22Rv1 (cell line): ENCODE data around the gene PSD4.

Experiments used
- H3K27ac ChIP-seq: fragments of 450-650 bp; 2 replicates; pipeline ENCODE4 v1.5.1; 2017
- ZFX ChIP-seq: fragments of 450-650 bp; IDR thresholded peaks from 2 replicates; pipeline ENCODE4 v1.6.1; 2017; ENCODE audit warnings: antibody characterized with exemption, borderline replicate concordance
- TF ChIP-seq, protein P1 (sequence below): fragments of 450-650 bp; IDR thresholded peaks from 2 replicates; pipeline ENCODE4 v1.5.1; 2017; ENCODE audit warnings: mild to moderate bottlenecking

The PSD4 gene

GRCh38 chr2:113129519-113130078 is 44.2 kb upstream of the PSD4 start:
- TF ChIP-seq, protein P1, sequence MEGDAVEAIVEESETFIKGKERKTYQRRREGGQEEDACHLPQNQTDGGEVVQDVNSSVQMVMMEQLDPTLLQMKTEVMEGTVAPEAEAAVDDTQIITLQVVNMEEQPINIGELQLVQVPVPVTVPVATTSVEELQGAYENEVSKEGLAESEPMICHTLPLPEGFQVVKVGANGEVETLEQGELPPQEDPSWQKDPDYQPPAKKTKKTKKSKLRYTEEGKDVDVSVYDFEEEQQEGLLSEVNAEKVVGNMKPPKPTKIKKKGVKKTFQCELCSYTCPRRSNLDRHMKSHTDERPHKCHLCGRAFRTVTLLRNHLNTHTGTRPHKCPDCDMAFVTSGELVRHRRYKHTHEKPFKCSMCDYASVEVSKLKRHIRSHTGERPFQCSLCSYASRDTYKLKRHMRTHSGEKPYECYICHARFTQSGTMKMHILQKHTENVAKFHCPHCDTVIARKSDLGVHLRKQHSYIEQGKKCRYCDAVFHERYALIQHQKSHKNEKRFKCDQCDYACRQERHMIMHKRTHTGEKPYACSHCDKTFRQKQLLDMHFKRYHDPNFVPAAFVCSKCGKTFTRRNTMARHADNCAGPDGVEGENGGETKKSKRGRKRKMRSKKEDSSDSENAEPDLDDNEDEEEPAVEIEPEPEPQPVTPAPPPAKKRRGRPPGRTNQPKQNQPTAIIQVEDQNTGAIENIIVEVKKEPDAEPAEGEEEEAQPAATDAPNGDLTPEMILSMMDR: no peak
- no peak for TF ChIP-seq ZFX
- H3K27ac ChIP-seq: no peak overlapping the region

DNA sequence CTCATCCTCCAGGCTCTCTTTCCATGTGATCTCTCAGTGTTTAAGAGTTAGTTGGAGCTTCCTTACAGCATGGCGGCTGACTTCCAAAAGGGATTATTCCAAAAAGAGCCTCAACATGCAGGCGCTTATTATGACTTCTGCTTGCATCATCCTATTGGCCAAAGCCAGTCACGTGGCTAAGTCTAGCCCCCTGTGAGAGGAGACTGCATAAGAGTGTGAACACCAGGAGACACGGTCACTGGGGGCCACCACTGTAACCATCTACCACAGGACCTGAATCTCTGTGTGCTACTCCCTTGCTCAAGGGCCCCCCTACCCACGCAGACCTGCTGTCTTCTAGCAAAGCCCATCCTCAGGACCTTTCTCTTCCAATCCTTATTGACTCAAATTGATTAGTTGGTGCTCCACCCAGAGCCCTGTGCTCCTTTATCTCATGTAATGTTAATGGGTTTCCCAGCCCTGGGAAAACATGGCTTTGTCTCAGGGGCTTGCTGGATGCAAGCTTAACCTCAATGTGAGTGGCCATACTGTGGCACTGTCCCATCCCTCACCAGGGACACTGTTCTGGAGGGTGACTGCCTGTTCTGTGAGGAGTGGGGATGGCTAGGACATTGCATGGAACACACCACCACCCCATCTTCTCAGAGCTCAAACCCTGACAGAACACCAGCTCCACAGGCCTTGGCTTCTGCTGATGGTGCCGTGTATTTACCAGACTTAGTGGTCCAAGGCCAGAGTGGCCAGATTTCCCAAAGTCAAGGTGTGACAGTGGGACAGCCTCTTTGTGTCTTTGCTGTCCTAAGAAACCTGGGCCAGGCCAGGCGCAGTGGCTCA is 42.2 kb upstream of the PSD4 start:
- TF ChIP-seq ZFX: no peak
- TF ChIP-seq, protein P1: no peak
- H3K27ac ChIP-seq: no peak overlapping the region

DNA sequence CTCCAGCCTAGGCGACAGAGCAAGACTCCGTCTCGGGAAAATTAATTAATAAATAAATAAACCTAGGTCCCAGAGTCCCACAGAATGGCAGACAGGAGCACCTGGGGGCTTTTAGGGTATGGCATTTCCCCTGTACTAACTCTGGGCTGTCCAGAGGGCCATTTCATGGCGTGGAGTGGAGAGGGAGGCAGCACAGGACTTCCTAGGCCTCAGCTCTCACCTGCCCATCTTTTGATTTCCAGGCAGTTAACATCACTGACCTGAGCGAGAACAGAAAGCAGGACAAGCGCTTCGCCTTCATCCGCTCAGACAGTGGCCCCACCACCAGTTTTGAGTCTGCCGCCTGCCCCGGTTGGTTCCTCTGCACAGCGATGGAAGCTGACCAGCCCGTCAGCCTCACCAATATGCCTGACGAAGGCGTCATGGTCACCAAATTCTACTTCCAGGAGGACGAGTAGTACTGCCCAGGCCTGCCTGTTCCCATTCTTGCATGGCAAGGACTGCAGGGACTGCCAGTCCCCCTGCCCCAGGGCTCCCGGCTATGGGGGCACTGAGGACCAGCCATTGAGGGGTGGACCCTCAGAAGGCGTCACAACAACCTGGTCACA is 41.3 kb upstream of the PSD4 start:
- H3K27ac ChIP-seq: no peak overlapping the region
- TF ChIP-seq, protein P1: no peak
- no peak for TF ChIP-seq ZFX

- H3K27ac ChIP-seq: no peak overlapping the region
- TF ChIP-seq, protein P1: no peak
- TF ChIP-seq ZFX: no peak
These were observed 39.8 kb upstream of the PSD4 start for GRCh38 chr2:113133704-113134598.

DNA sequence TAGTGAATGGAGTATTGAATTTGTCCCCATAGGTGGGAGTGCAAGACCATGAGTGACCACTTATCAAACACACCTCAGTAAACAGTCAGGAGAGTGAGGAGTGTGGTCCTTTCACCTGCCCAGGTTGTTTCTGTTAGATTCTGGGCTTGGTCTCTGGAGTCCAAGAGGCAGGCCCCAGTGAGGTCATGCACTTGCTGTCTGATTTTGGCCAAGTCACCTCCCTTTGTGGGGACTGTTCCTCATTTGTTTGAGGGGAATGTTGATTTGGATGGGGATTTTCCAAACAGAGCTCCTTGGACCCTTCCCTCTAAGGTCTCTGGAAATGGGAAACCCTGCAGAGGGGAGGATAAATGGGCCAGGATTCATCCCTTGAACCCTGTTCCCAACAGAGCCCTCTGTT is 39.1 kb upstream of the PSD4 start:
- H3K27ac ChIP-seq: no peak overlapping the region
- TF ChIP-seq, protein P1: no peak
- no peak for TF ChIP-seq ZFX

GRCh38 chr2:113135317-113135716 is 38.5 kb upstream of the PSD4 start:
- no peak overlapping the region for H3K27ac ChIP-seq
- no peak for TF ChIP-seq ZFX
- TF ChIP-seq, protein P1: no peak
